Measurements from ENCODE around the gene ACO2.

ACO2 gene

GRCh38 chr22:41517172-41518047 is 48.5 kb downstream of the ACO2 start:
- in situ Hi-C loops (cut with HindIII; ENCODE audit: low sequenced_read_pairs): no loop called here

- in situ Hi-C loops (cut with HindIII; ENCODE audit: low sequenced_read_pairs): no loop called here
Observed at GRCh38 chr22:41518048-41518347, 49.1 kb downstream of the ACO2 start.

GRCh38 chr22:41521126-41521525 is 52.2 kb downstream of the ACO2 start:
- in situ Hi-C loops (cut with HindIII; ENCODE audit: low sequenced_read_pairs): no loop called here

GRCh38 chr22:41522813-41523212 is 53.9 kb downstream of the ACO2 start:
- in situ Hi-C loops (cut with HindIII; ENCODE audit: low sequenced_read_pairs): no loop called here

GRCh38 chr22:41523464-41524221 is 54.7 kb downstream of the ACO2 start:
- in situ Hi-C loops (cut with HindIII; ENCODE audit: low sequenced_read_pairs): no loop called here

GRCh38 chr22:41524251-41524661 is 55.3 kb downstream of the ACO2 start:
- in situ Hi-C loops (cut with HindIII; ENCODE audit: low sequenced_read_pairs): no loop called here

GRCh38 chr22:41524809-41525449 is 56.0 kb downstream of the ACO2 start:
- in situ Hi-C loops (cut with HindIII; ENCODE audit: low sequenced_read_pairs): no loop called here

- in situ Hi-C loops (cut with HindIII; ENCODE audit: low sequenced_read_pairs): no loop called here
Observed at GRCh38 chr22:41525450-41526225, 56.7 kb downstream of the ACO2 start.

- in situ Hi-C loops (cut with HindIII; ENCODE audit: low sequenced_read_pairs): no loop called here
Observed at GRCh38 chr22:41526226-41526829, 57.4 kb downstream of the ACO2 start.

GRCh38 chr22:41526830-41527799 is 58.2 kb downstream of the ACO2 start:
- in situ Hi-C loops (cut with HindIII; ENCODE audit: low sequenced_read_pairs): no loop called here

- in situ Hi-C loops (cut with HindIII; ENCODE audit: low sequenced_read_pairs): no loop called here
Observed at GRCh38 chr22:41528132-41528766, 59.3 kb downstream of the ACO2 start.

- in situ Hi-C loops (cut with HindIII; ENCODE audit: low sequenced_read_pairs): no loop called here
Observed at GRCh38 chr22:41528938-41529561, 60.1 kb downstream of the ACO2 start.

- in situ Hi-C loops (cut with HindIII; ENCODE audit: low sequenced_read_pairs): no loop called here
Observed at GRCh38 chr22:41530890-41531714, 62.2 kb downstream of the ACO2 start.

- in situ Hi-C loops (cut with HindIII; ENCODE audit: low sequenced_read_pairs): no loop called here
Observed at GRCh38 chr22:41531715-41532477, 63.0 kb downstream of the ACO2 start.

GRCh38 chr22:41532908-41533825 is 64.2 kb downstream of the ACO2 start:
- in situ Hi-C loops (cut with HindIII; ENCODE audit: low sequenced_read_pairs): no loop called here

- in situ Hi-C loops (cut with HindIII; ENCODE audit: low sequenced_read_pairs): no loop called here
Observed at GRCh38 chr22:41534219-41534618, 65.3 kb downstream of the ACO2 start.
